OCI-LY1 (cell line): ENCODE results near the gene PRUNE2.

Experiments used
- CTCF ChIP-seq: fragments of 200-600 bp; sonication (generic), shearing (Covaris generic); IDR thresholded peaks from 2 replicates; pipeline ENCODE4 v1.5.1; 2017; ENCODE audit warnings: mild to moderate bottlenecking, antibody characterized with exemption, low read length, moderate library complexity, mixed read lengths
- EZH2 ChIP-seq: fragments of 200-600 bp; sonication (generic), shearing (Covaris generic); IDR thresholded peaks from 2 replicates; pipeline ENCODE4 v1.8.0; 2017; ENCODE audit warnings: borderline replicate concordance, mixed run types, mild to moderate bottlenecking, antibody characterized with exemption, low read length, moderate library complexity, mixed read lengths

- TF ChIP-seq CTCF = no peak
- no peak for TF ChIP-seq EZH2
These were observed 202.6 kb downstream of the PRUNE2 start for GRCh38 chr9:76703270-76703669.
